Spleen (tissue), 11 donors: Measurements from ENCODE around the gene SPRN. TPM values are rescaled to one million over a fixed set of nuclear protein-coding genes. Genes with fewer than 3 reads are reported as not detected.

ENCODE experiments used
- DNase-seq: peaks from one replicate; pipeline ENCODE4 v3.0.0-alpha.2; 2020
- H3K27ac ChIP-seq, 8 donors: fragments of 200-600 bp; sonication (generic) in 7 of 8; 1 replicate in 4 of 8; 2 replicates in 4 of 8; pipeline versions ENCODE4 v1.5.0 to v1.8.0; 2016 to 2021; ENCODE audit warnings: inconsistent platforms in 4 of 8, mild to moderate bottlenecking in 4 of 8, moderate library complexity in 1 of 8
- H3K27me3 ChIP-seq, 7 donors: fragments of 200-600 bp; sonication (generic) in 6 of 7; replicated peaks in 1 of 7; 1 replicate in 4 of 7; 2 replicates in 3 of 7; pipeline versions ENCODE4 v1.5.0 to v1.8.0; 2016 to 2021; ENCODE audit warnings: inconsistent platforms in 3 of 7, mild to moderate bottlenecking in 1 of 7
- H3K36me3 ChIP-seq, 6 donors: fragments of 200-600 bp; sonication (generic) in 5 of 6; 1 replicate in 4 of 6; 2 replicates in 2 of 6; pipeline versions ENCODE4 v1.5.0 to v1.8.0; 2016 to 2021; ENCODE audit warnings: inconsistent platforms in 2 of 6
- H3K4me1 ChIP-seq, 6 donors: fragments of 200-600 bp; sonication (generic) in 5 of 6; 1 replicate in 3 of 6; 2 replicates in 3 of 6; pipeline versions ENCODE4 v1.5.0 to v1.8.0; 2016 to 2021; ENCODE audit warnings: inconsistent platforms in 3 of 6
- H3K4me3 ChIP-seq, 8 donors: fragments of 200-600 bp; sonication (generic) in 7 of 8; 1 replicate in 4 of 8; 2 replicates in 4 of 8; pipeline versions ENCODE4 v1.5.0 to v1.8.0; 2016 to 2021; ENCODE audit warnings: inconsistent platforms in 4 of 8, mild to moderate bottlenecking in 4 of 8, moderate library complexity in 2 of 8
- H3K9me3 ChIP-seq, 8 donors: fragments of 200-600 bp; sonication (generic) in 7 of 8; 1 replicate in 4 of 8; 2 replicates in 4 of 8; pipeline versions ENCODE4 v1.5.0 to v1.8.0; 2016 to 2021; ENCODE audit warnings: inconsistent platforms in 4 of 8
- POLR2A ChIP-seq, 3 donors: fragments of 450-650 bp; IDR thresholded peaks; one replicate each; pipeline ENCODE4 v1.5.1; 2017; ENCODE audit warnings: antibody characterized with exemption in 3 of 3, mild to moderate bottlenecking in 1 of 3
- POLR2AphosphoS5 ChIP-seq, 3 donors: sonication (generic); formaldehyde crosslinking; IDR thresholded peaks; one replicate each; pipeline ENCODE4 v1.5.1; 2017; ENCODE audit warnings: antibody characterized with exemption in 3 of 3
- WGBS, 5 donors: extraction: QIAGEN DNeasy Blood & Tissue Kit in 3 of 5; methylation state at CpG; one replicate each; pipeline versions ENCODE4 v1.1.5 to v1.1.7; 2013 to 2018; 5-methylcytosine and 5-hydroxymethylcytosine counted together
- intact Hi-C: fragments of 100-400 bp; cut with DNase I; formaldehyde crosslinking; loops from one replicate; pipeline ENCODE4 v1.15.0; 2023; ENCODE audit warnings: low total_unique reads
- polyA plus RNA-seq, 3 donors: library from polyadenylated mRNA; stranded (reverse); fragments of 200-250 nt; gene quantifications; one replicate each; pipeline ENCODE4 v1.2.1, GENCODE V29; 2013
- total RNA-seq, 7 donors: library from RNA; depleted of rRNA in 3 of 7; stranded (reverse); fragments of >200 nt in 3 of 7; fragmentation: NEBNext Ultra II Directional in 4 of 7; extraction: Animal tissue kit (Norgen Biotek cat#: 25700) in 4 of 7; gene quantifications; one replicate each; pipeline versions ENCODE4 v1.1.0 to v1.2.1, GENCODE V29; 2016 to 2021
- TF ChIP-seq, protein P1 (sequence below), 11 experiments: fragments of 200-600 bp in 7 of 11; fragments of 450-650 bp in 4 of 11; sonication (generic) in 4 of 11; IDR thresholded peaks in 8 of 11; conservative IDR thresholded peaks in 3 of 11; 1 replicate in 7 of 11; 2 replicates in 4 of 11; pipeline versions ENCODE4 v1.4.0 to v1.8.0; 2016 to 2021; ENCODE audit warnings: antibody characterized with exemption in 11 of 11, inconsistent platforms in 4 of 11, mild to moderate bottlenecking in 1 of 11
- donor health status: healthy with polysubstance abuse.
- donor health status: DM: no; HTN: no; CAD: no; lungs with moderate emphysema.
- donor health status: DM: no; HTN: no; CAD: no.
- donor health status: Bipolar disorder and iron deficiency.
- donor health status: healthy.
- donor health status: DM: no; HTN: no; CAD: no.
- donor health status: DM: yes; HTN: yes; CAD: no.

SPRN gene
- total and polyA plus RNA-seq, 10 donors, result 0.14 to 0.58 (median 0.21) TPM; not detected in 4

DNA sequence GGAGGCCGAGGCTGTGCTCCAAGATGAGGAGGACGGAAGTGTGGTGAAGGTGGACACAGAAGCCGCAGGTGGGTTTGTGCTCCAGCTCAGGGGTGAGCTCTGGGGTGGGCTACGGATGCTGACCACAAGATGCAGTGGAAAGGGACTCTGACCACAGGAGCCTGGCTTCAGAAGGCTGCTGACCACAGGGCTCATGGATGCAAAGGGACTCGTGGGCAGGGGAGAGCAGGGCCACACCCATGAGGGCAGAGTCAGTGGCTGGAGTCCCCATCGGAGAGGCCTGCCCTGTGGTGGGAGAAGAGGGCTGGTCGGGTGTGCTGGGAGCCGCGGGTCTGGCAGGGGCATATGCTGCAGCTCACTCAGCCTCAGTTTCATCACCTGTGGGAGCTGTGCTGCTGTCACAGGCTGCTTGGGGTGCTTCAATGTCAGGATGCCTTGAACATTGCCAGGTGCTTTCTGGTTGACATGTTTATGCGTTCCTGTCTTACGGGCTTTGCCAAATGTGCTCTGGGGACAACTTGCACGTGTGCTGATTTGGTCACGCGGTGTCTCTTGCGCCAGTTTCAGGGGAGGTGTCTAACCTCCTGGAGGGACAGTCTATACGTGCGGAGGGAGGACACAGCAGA is 43.0 kb upstream of the SPRN start:
- H3K27me3 ChIP-seq, result peaks cover 0 to 6% (median 0%) of the 10 kb centered on the region in 7 donors
- WGBS, 5 donors, result 87 to 93% (median 91%) methylated on average over 15 to 17 of the region's 17 CpGs

DNA sequence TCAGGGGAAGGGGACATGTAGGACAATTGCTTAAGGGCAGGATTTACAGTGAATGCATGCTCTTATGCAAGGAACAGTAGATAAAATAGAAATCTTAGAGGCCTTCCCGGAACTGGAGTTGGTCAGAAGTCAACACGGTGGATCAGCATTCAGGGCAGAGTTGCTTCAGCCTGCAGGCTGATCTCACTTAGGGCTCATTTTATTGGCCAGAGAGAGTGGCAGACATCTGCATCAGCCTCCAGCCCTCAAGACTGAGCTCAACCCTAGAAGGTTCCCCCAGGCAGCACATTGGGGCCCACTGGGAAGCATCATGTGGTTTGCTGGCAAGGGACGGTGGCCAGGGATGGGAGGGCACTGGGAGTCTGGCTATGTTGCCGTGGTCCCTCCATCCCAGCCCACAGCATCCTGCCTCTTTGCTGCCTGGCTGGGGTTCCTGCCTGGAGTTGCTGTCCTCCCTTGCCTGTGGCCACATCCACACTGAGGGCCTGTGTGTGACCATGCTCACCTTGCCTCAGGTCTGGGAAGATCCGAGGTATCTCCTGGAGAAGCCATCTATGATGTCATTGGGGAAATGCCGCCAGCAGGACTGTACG is 42.4 kb upstream of the SPRN start:
- Histone ChIP-seq H3K4me1 (no peaks in the 10 kb centered on the region), H3K27me3 (peaks cover 0 to 6% (median 0%) of the 10 kb centered on the region in 7 donors), H3K9me3 (peaks cover 0 to 5% (median 0%) of the 10 kb centered on the region in 8 donors), H3K4me3 (no peak overlapping the region), H3K36me3 (peaks cover 0 to 19% (median 3%) of the 10 kb centered on the region in 6 donors), H3K27ac (no peak overlapping the region)
- 83 to 96% (median 91%) methylated on average over 7 of the region's 7 CpGs for WGBS, 5 donors
- no peak for TF ChIP-seq POLR2AphosphoS5 (IDR thresholded peaks at IDR 0.05)
- no peak for TF ChIP-seq POLR2A (IDR thresholded peaks at IDR 0.05)
- TF ChIP-seq, protein P1, sequence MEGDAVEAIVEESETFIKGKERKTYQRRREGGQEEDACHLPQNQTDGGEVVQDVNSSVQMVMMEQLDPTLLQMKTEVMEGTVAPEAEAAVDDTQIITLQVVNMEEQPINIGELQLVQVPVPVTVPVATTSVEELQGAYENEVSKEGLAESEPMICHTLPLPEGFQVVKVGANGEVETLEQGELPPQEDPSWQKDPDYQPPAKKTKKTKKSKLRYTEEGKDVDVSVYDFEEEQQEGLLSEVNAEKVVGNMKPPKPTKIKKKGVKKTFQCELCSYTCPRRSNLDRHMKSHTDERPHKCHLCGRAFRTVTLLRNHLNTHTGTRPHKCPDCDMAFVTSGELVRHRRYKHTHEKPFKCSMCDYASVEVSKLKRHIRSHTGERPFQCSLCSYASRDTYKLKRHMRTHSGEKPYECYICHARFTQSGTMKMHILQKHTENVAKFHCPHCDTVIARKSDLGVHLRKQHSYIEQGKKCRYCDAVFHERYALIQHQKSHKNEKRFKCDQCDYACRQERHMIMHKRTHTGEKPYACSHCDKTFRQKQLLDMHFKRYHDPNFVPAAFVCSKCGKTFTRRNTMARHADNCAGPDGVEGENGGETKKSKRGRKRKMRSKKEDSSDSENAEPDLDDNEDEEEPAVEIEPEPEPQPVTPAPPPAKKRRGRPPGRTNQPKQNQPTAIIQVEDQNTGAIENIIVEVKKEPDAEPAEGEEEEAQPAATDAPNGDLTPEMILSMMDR (IDR thresholded peaks at IDR 0.05 in 8 of 11, conservative IDR thresholded peaks at IDR 0.05 in 3 of 11), result no peak
- intact Hi-C loops, result no loop called here
- no peak for DNase-seq

More for the DNA sequence above, 43.0 kb upstream of the SPRN start:
- TF ChIP-seq, protein P1 (IDR thresholded peaks at IDR 0.05 in 8 of 11, conservative IDR thresholded peaks at IDR 0.05 in 3 of 11), result no peak
- no peak for TF ChIP-seq POLR2AphosphoS5 (IDR thresholded peaks at IDR 0.05)
- TF ChIP-seq POLR2A (IDR thresholded peaks at IDR 0.05), result no peak
- DNase-seq, result no peak
- Histone ChIP-seq H3K4me1 (no peaks in the 10 kb centered on the region), H3K27ac (no peak overlapping the region), H3K9me3 (peaks cover 0 to 5% (median 0%) of the 10 kb centered on the region in 8 donors), H3K4me3 (no peak overlapping the region), H3K36me3 (peaks cover 0 to 19% (median 3%) of the 10 kb centered on the region in 6 donors)
- intact Hi-C loops, result no loop called here

DNA sequence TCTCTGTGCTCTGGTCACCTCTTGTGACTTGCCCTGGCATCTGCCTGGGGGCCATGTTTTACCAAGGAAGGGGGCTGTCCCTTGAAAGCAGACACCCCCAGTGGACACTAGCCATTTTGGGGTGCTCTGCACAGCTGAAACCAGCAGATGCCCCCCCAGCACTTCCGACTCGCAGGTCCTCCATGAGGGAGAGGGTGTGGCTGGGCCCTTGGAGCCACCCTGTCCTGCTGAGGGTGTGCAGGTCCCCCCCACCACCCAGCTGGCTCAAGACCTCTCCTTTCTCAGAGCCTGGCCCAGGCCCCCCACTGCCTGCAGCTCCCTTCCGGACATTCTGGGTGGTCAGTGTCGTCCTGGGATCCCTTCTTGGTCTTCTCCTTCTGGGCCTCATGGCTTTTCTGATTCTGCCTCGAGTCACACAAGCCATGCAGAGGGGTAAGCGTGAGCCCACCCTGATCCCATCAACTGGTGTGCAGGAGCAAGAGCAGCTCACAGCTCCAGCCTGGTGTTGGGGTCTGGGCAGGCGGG is 41.6 kb upstream of the SPRN start:
- no peaks in the 10 kb centered on the region for H3K4me1 ChIP-seq
- H3K4me3 ChIP-seq, result no peak overlapping the region
- DNase-seq, result no peak
- TF ChIP-seq POLR2A (IDR thresholded peaks at IDR 0.05) (no peak), POLR2AphosphoS5 (IDR thresholded peaks at IDR 0.05) (no peak)
- TF ChIP-seq, protein P1 (IDR thresholded peaks at IDR 0.05 in 8 of 11, conservative IDR thresholded peaks at IDR 0.05 in 3 of 11), result no peak
- H3K27me3 ChIP-seq, result peaks cover 0 to 6% (median 0%) of the 10 kb centered on the region in 7 donors
- WGBS, 5 donors, result 84 to 95% (median 91%) methylated on average over 5 to 7 of the region's 7 CpGs
- peaks cover 0 to 19% (median 3%) of the 10 kb centered on the region in 6 donors for H3K36me3 ChIP-seq
- peaks cover 0 to 5% (median 0%) of the 10 kb centered on the region in 8 donors for H3K9me3 ChIP-seq
- intact Hi-C loops, result no loop called here
- no peak overlapping the region for H3K27ac ChIP-seq
